Amygdala (tissue), 56 donors: ENCODE measurements around the gene CDH7.

Source experiments
- DNase-seq, 56 donors: peaks; one replicate each; lab custom pipeline; 2025; lab: John Stamatoyannopoulos, UW

The CDH7 gene

DNA sequence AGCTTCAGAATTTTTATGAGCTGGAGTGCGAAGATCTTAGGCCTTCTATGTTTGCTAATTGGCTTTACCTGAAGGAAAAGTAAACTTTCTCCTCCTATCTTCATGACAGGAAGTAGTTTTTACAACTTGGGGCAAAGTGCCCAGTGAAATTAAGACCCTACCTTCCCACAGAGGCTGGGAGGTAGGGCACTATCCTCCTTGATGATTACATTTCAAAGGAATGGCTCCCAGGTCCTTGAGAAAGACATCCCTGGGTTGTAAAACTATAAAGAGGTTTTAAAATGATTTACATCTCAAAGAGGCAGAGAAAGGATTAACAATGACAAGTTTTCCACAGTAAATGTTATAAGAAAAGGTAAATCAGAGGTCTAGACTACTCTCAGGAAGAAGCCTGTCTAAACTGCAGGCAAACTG, 155.8 kb downstream of the CDH7 start:
- no peak for DNase-seq

DNA sequence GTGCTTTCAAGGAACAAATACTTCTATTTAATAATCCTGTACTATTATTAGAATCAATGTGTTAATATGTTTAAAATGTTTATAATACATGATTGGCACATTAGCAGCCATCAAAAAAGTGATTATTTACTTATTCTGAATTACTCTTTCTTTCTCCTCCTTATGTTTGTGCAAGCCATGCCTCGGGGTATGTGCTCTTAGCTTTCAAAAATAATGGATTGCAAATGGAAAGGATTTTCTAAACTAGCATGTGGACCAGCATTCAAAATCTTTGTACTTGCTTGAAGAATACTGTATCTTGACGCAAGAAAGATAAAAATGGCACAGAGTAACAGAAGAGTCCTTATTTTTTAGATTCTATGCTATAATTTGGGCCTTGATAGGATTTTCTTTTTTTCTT, 156.5 kb downstream of the CDH7 start:
- DNase-seq = no peak

DNA sequence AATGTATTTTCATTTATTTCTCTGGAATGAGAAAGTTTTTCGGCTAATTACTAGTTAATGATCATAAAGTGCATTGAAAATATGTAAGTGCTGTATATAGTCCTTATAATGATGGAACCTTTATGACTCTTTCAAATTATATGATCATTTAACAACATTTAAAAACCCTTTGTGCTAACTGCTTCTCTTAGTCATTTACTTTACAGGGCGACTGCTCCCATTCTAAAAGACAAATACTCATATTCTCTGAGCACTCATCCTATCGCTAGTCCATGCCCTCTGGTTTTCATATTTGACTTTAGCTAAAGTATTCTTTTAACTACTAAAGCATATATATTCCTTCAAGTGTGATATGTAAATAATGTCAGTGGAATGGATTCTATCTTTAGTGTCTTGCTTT, 168.2 kb downstream of the CDH7 start:
- DNase-seq = no peak

DNA sequence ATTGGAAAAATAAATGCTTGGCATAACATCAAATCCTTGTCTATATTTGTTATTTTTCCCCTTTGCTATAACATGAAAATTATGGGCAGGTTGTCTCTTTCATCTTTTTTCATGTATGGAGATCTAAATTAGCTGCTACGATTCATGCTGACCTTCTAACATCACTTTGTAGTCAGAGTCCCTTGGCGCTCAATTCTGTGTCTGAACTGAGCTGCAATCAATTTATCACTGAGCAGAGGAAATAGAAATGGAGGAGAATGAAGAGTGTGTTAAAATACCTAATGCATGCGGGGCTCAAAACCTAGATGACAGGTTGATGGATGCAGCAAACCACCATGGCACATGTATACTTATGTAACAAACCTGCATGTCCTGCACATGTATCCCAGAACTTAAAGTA, 168.9 kb downstream of the CDH7 start:
- no peak for DNase-seq

DNA sequence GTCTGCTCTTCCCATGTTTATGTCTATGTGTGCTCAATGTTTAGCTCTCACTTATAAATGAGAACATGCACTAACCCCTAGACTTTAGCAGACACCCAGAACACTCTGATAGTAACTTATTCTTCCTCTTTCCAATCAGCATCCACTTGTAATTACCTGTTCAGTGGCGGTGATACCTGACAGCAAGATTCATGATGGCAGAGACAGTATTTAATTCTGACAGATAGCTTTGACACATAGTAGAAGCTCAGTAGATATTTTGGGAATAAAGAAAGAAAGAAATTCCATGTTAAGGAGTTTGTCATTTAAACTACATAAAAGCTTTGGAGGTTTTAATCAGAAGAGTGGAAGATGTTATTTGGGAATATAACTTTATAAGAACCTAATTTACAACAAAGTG, 171.3 kb downstream of the CDH7 start:
- no peak for DNase-seq

DNA sequence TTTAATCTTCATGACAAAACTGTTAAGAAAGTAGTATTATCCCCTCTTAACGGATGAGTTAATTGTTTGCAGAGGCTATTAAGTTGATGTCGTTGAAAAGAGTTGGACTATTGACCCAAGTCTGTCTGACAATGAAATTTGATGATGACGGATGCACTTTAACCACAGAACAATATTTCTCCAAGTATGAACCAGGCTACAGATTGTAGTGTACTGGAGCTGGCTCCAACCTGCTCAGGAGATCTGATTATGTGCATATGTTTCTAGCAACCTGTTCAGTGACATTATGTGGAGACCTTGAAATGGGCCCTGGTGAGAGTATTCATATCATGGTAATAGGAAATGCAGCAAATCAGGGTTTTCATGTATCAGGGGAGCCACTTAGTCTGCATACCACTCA, 174.1 kb downstream of the CDH7 start:
- DNase-seq = no peak

DNA sequence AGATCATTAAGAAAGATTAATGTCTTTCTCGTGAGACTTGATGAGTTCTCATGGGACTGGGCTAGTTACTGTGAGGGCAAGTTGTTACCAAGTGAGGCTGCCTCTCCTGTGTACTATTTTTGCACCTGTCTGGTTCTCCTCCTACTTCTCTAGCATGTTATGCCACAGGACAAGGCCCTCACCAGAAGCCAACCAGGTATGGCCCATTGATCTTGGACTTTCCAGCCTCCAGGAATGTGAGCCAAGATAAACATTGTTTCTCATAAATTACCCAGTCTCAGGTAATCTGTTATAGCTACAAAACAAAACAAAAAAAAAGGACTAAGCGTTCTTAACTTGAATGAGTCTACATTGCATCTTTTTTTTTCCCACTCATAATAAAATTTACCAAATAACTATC, 184.1 kb downstream of the CDH7 start:
- DNase-seq = no peak

DNA sequence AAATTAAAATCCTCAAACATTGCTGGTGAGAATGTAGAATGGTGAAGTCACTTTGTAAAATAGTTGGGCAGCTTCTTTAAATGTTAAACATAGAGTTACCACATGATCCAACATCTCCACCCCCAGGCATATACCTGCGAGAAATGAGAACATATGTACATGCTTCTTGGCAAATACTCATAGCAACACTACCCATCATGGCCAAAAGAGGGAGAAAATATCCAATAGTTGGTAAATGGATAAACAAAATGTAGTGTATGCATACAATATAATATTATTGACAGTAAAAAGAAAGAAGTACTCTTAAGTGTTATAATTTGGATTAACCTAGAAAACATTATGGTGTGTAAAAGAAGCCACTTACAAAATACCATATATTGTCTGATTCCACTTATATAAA, 185.9 kb downstream of the CDH7 start:
- DNase-seq = no peak

DNA sequence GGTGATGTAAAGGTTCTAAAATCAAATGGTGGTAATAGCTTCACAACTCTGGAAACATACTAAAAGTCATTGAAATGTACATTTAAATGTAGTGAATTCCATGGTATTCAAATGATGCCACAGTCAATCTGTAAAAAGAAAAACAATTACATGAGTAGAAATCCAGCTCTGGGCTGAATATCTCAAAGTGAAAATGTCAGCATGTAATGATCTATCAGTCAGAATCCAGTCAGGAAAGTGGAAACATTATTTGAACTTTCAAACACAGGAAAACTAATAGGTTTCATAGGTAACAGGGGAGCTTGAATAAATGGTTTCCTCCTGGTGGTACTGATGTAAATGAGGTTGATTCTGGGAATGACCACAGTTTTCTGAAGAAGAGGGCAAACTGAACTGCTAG, 186.4 kb downstream of the CDH7 start:
- no peak for DNase-seq

DNA sequence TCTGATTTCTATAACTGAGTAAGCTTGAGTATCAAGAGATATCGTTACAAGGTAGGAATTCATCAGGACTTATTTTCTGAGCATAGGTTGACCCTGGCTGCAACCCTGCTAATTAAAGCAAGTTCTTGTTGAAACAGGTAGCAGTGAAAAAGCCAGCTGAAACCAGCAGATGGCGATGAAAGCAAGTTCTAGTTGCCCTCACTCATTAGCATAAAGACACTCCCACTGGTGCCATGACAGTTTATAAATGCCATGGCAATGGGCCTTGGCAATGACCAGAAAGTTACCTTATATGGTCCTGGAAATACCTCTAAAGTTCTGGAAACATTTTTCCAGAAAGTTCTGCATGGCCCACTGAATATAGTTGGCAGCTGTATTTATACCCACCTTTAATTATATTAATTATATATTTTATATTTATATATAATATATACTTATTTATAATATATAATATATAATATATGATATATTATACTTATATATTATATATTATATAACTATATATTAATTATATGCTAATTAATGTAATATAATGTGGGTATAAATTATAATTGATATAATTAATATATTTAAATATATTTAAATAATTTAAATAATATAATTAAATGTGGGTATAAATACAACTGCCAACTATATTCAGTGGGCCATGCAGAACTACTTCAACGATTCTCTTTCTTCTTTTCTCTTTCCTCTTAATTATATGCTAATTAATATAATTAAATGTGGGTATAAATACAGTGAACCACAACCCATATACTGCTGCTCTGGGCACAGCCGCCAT, 188.0 kb downstream of the CDH7 start:
- DNase-seq = peak in 1 of 56 donors; percentile 2
